ENCODE measurements around the gene ZFTA.
A peak's percentile ranks its signal among the peaks of the same experiment; 100 is the strongest.
"Not testable (repeated sequence)": the region's sequence is repeated elsewhere in the genome, so short reads cannot be mapped to it uniquely, and the experiment has no call there.

ZFTA gene

GRCh38 chr11:63768237-63769041 is at the start of gene ZFTA:
Gene ZFTA (minus strand): TSS chr11:63768775. CDS start chr11:63768622, 153 bp downstream.
- H3K27me3 ChIP-seq (ENCODE audit: control insufficient read depth, insufficient read depth, low read length), result no peaks in the 10 kb centered on the region
- H3K4me1 ChIP-seq (ENCODE audit: control insufficient read depth, insufficient read depth, low read length), result peaks cover 9% of the 10 kb centered on the region
- peak within 1 kb of the TSS; percentile 8 for H3K9ac ChIP-seq (ENCODE audit: low read length)
- peak within 1 kb of the TSS; percentile 70 for H3K27ac ChIP-seq (ENCODE audit: low read depth, low read length)
- no peaks in the 10 kb centered on the region for H3K36me3 ChIP-seq (ENCODE audit: control insufficient read depth, insufficient read depth, low read length)
- peak within 1 kb of the TSS; percentile 80 for H3K4me3 ChIP-seq (ENCODE audit: low read length)

GRCh38 chr11:63817758-63818498 is 49.4 kb upstream of the ZFTA start:
- H3K27me3 ChIP-seq (ENCODE audit: control insufficient read depth, insufficient read depth, low read length), result no peaks in the 10 kb centered on the region
- no peak overlapping the region for H3K9ac ChIP-seq (ENCODE audit: low read length)
- peaks cover 26% of the 10 kb centered on the region for H3K36me3 ChIP-seq (ENCODE audit: control insufficient read depth, insufficient read depth, low read length)
- peaks cover 11% of the 10 kb centered on the region for H3K4me1 ChIP-seq (ENCODE audit: control insufficient read depth, insufficient read depth, low read length)
- no peak overlapping the region for H3K27ac ChIP-seq (ENCODE audit: low read depth, low read length)
- H3K4me3 ChIP-seq (ENCODE audit: low read length), result no peak overlapping the region

GRCh38 chr11:63816732-63817131 is 48.2 kb upstream of the ZFTA start:
- Histone ChIP-seq H3K9ac (ENCODE audit: low read length) (no peak overlapping the region), H3K27ac (ENCODE audit: low read depth, low read length) (no peak overlapping the region), H3K4me1 (ENCODE audit: control insufficient read depth, insufficient read depth, low read length) (peaks cover 15% of the 10 kb centered on the region), H3K36me3 (ENCODE audit: control insufficient read depth, insufficient read depth, low read length) (peaks cover 26% of the 10 kb centered on the region), H3K27me3 (ENCODE audit: control insufficient read depth, insufficient read depth, low read length) (no peaks in the 10 kb centered on the region), H3K4me3 (ENCODE audit: low read length) (no peak overlapping the region)

- H3K9ac ChIP-seq (ENCODE audit: low read length), result no peak overlapping the region
- no peak overlapping the region for H3K27ac ChIP-seq (ENCODE audit: low read depth, low read length)
- no peak overlapping the region for H3K4me3 ChIP-seq (ENCODE audit: low read length)
- H3K27me3 ChIP-seq (ENCODE audit: control insufficient read depth, insufficient read depth, low read length), result no peaks in the 10 kb centered on the region
- H3K36me3 ChIP-seq (ENCODE audit: control insufficient read depth, insufficient read depth, low read length), result peaks cover 23% of the 10 kb centered on the region
- H3K4me1 ChIP-seq (ENCODE audit: control insufficient read depth, insufficient read depth, low read length), result peaks cover 15% of the 10 kb centered on the region
These were observed 47.6 kb upstream of the ZFTA start for GRCh38 chr11:63816166-63816565.

DNA sequence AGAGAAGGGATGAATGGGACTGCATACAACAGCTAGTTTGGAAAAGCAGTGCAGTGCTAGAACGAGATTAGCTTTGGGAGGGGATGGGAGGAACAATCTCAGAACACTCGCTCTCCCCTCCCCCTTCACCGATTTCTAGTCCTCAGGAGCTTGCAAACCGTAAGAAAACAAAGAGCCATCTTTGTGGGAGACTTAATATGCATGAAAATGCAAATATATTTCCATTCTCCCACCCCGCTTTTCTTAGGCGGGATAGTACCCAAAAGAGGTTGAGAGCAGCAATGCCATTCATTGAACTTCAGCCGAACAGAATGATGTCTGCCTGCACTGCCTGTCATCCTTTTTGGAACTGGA is 45.8 kb upstream of the ZFTA start:
- Histone ChIP-seq H3K27ac (ENCODE audit: low read depth, low read length) (peak overlapping the region; percentile 73), H3K27me3 (ENCODE audit: control insufficient read depth, insufficient read depth, low read length) (no peaks in the 10 kb centered on the region), H3K36me3 (ENCODE audit: control insufficient read depth, insufficient read depth, low read length) (peaks cover 16% of the 10 kb centered on the region), H3K4me3 (ENCODE audit: low read length) (peak overlapping the region; percentile 85), H3K9ac (ENCODE audit: low read length) (peak overlapping the region; percentile 46), H3K4me1 (ENCODE audit: control insufficient read depth, insufficient read depth, low read length) (peaks cover 15% of the 10 kb centered on the region)

DNA sequence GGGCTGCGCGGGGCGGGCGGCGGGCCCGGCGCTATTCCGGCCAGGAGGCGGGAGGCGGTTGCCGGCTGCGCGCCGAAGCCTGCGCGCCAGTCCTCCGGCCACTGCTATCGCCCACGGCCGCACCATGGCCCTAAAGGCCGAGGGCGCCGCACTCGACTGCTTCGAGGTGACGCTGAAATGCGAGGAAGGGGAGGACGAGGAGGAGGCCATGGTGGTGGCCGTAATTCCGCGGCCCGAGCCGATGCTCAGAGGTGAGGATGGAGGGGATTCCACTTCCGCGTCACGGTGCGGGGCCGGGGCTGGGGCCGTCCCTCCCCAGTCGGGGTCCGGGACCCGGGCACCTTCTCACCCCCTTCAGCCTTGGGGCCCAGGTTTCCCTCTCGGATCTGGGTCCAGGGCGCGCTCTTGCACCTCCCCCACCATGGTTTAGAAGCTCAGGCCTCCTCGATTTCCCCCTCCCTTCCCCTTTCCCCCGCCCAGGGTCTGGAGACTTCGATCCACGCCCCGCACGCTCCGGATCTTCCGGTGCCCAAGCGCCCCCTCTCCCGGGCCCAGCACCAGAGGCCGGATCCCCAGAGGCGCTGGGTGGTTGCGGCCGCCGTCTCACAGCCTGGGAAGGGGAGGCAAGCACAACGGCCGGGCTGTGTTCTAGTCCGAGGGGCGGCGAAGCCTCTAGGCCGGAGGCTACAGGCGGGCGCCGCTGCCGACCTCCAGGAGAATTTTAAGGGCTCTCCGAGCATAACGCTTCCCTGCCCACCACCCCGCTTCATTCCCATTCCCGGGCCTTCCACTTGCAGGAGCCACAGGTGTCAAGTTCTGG is 45.2 kb upstream of the ZFTA start:
- H3K4me1 ChIP-seq (ENCODE audit: control insufficient read depth, insufficient read depth, low read length), result peaks cover 15% of the 10 kb centered on the region
- H3K9ac ChIP-seq (ENCODE audit: low read length), result peak overlapping the region; percentile 46
- no peaks in the 10 kb centered on the region for H3K27me3 ChIP-seq (ENCODE audit: control insufficient read depth, insufficient read depth, low read length)
- H3K27ac ChIP-seq (ENCODE audit: low read depth, low read length), result peak overlapping the region; percentile 73
- peaks cover 16% of the 10 kb centered on the region for H3K36me3 ChIP-seq (ENCODE audit: control insufficient read depth, insufficient read depth, low read length)
- peak overlapping the region; percentile 85 for H3K4me3 ChIP-seq (ENCODE audit: low read length)

DNA sequence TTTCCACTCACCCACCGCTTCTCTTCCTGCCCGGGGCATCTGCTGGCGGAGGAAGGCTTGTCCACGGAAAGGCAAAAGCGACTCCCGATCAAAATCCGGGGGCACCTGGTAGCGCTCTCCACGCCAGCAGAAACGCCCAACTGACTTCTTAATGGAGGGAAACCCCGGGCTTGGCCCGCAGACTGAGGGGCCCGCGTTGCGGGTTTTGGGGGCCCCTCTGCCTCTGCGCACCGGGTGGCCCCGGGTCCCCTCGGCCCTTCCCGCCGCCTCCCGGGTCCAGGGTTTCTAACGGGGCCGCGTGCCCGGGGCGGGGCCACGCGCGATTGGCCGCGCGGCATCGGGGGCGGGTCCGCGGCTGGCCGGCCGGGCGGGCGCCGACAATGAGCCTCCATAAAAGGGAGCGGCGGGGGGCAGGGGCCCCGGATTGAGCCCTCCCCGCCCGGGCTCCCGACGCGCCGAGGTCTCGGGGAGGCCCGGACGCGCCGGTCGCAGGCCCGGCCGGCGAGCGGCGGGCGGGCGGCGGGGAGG is 44.5 kb upstream of the ZFTA start, which contains the start of gene SPINDOC:
Gene SPINDOC (plus strand): TSS at position 422 of the 528 bp plus-strand sequence. CDS start 231 bp downstream, outside the sequence.
- Histone ChIP-seq H3K27me3 (ENCODE audit: control insufficient read depth, insufficient read depth, low read length) (no peaks in the 10 kb centered on the region), H3K27ac (ENCODE audit: low read depth, low read length) (peak within 1 kb of the TSS; percentile 73), H3K36me3 (ENCODE audit: control insufficient read depth, insufficient read depth, low read length) (peaks cover 9% of the 10 kb centered on the region), H3K4me3 (ENCODE audit: low read length) (peak within 1 kb of the TSS; percentile 85), H3K9ac (ENCODE audit: low read length) (peak within 1 kb of the TSS; percentile 46), H3K4me1 (ENCODE audit: control insufficient read depth, insufficient read depth, low read length) (peaks cover 15% of the 10 kb centered on the region)

- Histone ChIP-seq H3K9ac (ENCODE audit: low read length) (no peak overlapping the region), H3K4me3 (ENCODE audit: low read length) (no peak overlapping the region), H3K36me3 (ENCODE audit: control insufficient read depth, insufficient read depth, low read length) (peaks cover 1% of the 10 kb centered on the region), H3K27me3 (ENCODE audit: control insufficient read depth, insufficient read depth, low read length) (no peaks in the 10 kb centered on the region), H3K4me1 (ENCODE audit: control insufficient read depth, insufficient read depth, low read length) (peaks cover 15% of the 10 kb centered on the region), H3K27ac (ENCODE audit: low read depth, low read length) (no peak overlapping the region)
These were observed 42.9 kb upstream of the ZFTA start for GRCh38 chr11:63811522-63811921.

GRCh38 chr11:63810383-63810782 is 41.8 kb upstream of the ZFTA start:
- H3K4me3 ChIP-seq (ENCODE audit: low read length); H3K27me3 ChIP-seq (ENCODE audit: control insufficient read depth, insufficient read depth, low read length); H3K36me3 ChIP-seq (ENCODE audit: control insufficient read depth, insufficient read depth, low read length); H3K9ac ChIP-seq (ENCODE audit: low read length); H3K27ac ChIP-seq (ENCODE audit: low read depth, low read length): not testable (repeated sequence)
- peaks cover 15% of the 10 kb centered on the region for H3K4me1 ChIP-seq (ENCODE audit: control insufficient read depth, insufficient read depth, low read length)

GRCh38 chr11:63805844-63806415 is 37.4 kb upstream of the ZFTA start:
- Histone ChIP-seq H3K36me3 (ENCODE audit: control insufficient read depth, insufficient read depth, low read length) (no peaks in the 10 kb centered on the region), H3K4me1 (ENCODE audit: control insufficient read depth, insufficient read depth, low read length) (no peaks in the 10 kb centered on the region), H3K27ac (ENCODE audit: low read depth, low read length) (no peak overlapping the region), H3K27me3 (ENCODE audit: control insufficient read depth, insufficient read depth, low read length) (no peaks in the 10 kb centered on the region), H3K4me3 (ENCODE audit: low read length) (no peak overlapping the region), H3K9ac (ENCODE audit: low read length) (no peak overlapping the region)

GRCh38 chr11:63804259-63804658 is 35.7 kb upstream of the ZFTA start:
- H3K36me3 ChIP-seq (ENCODE audit: control insufficient read depth, insufficient read depth, low read length), result no peaks in the 10 kb centered on the region
- no peak overlapping the region for H3K27ac ChIP-seq (ENCODE audit: low read depth, low read length)
- H3K9ac ChIP-seq (ENCODE audit: low read length), result no peak overlapping the region
- no peaks in the 10 kb centered on the region for H3K27me3 ChIP-seq (ENCODE audit: control insufficient read depth, insufficient read depth, low read length)
- no peaks in the 10 kb centered on the region for H3K4me1 ChIP-seq (ENCODE audit: control insufficient read depth, insufficient read depth, low read length)
- H3K4me3 ChIP-seq (ENCODE audit: low read length), result no peak overlapping the region

Data from rectal smooth muscle tissue (tissue), 1 donor.